HG03432 (cell line): ENCODE data around the gene CDS2.
"Not testable (repeated sequence)": the region's sequence is repeated elsewhere in the genome, so short reads cannot be mapped to it uniquely, and the experiment has no call there.

Experiments used
- ATAC-seq: cut with Tn5 transposase; IDR thresholded peaks from one replicate; pipeline ENCODE4 v1.9.1; 2021; ENCODE audit warnings: mild to moderate bottlenecking, moderate library complexity; ENCODE audit not compliant: unreplicated experiment

CDS2 gene

GRCh38 chr20:5126512-5127203 lies at the start of gene CDS2:
Gene CDS2 (plus strand): TSS chr20:5127008. CDS start chr20:5127093, 85 bp downstream.
- peak; percentile 93 for ATAC-seq

DNA sequence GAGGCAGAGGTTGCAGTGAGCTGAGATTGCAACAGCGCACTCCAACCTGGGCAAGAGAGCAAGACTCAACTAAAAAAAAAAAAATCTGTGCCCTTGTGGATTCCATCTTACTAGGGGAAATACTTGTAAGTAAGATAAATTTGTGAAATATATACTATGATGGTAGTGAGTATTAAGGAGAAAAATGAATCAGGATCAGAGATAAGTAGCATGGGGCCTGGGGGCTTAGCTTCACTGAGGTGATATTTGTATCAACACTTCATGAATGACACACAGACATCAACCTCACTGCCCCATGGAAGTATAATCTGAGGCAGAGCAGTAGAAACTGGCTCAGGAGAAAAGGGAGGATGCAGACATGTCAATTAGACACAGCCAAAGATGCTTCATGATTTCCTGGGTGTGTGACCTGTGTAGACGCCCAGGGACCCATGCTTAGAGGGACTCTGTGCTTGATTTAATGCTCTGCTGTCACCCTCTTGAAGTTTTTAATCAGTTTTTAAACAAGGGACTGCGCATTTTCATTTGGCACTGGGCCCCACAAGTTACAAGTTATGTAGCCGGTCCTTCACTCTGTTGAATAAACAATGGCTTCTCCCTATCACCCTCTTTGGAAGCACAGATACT lies 48.9 kb upstream of the CDS2 start:
- no peak for ATAC-seq

DNA sequence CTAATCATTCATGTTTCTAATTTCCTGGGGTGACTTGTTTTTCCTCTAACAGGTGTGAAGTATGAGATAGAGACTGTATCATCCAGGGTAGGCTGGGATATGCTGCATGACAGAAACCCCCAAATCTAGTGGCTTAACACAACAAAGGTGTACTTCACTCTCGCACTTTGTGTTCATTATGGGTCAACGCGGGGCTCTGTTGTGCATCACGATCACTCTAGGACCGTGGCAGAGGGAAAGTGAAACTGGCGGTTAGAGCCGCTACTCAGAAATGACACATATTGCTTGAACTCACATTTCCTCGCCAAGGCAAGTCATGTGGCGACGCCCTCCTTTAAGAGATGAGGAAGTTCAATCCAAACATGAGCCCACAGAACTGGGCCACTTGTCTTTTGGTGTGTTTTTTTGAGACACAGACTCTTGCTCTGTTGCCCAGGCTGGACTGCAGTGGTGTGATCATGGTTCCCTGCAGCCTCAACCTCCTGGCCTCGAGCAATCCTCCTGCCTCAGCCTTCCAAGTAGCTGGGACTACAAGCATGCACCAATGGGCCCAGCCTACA lies 48.3 kb upstream of the CDS2 start:
- ATAC-seq = peak; percentile 95

- peak; percentile 44 for ATAC-seq
Measured at GRCh38 chr20:5080384-5080877, 46.4 kb upstream of the CDS2 start.

GRCh38 chr20:5085380-5085779 lies 41.4 kb upstream of the CDS2 start:
- no peak for ATAC-seq

DNA sequence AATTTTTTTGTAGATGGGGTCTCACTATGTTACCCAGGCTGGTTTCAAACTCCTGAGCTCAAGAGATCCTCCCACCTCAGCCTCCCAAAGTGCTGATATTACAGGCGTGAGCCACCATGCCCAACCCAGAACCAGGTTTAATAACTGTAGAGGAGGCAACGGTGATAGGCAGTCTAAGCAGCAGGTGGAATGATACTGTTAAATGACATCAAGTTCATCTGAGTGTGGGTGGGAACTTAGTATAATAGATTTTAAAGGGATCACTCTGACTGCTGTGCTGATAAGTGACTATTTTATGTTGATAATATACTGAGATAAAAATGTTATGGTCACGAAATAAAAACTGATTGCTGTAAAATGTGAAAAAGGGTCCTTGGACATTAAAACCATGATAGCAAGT lies 38.1 kb upstream of the CDS2 start:
- no peak for ATAC-seq

GRCh38 chr20:5090191-5090590 lies 36.6 kb upstream of the CDS2 start:
- no peak for ATAC-seq

- ATAC-seq = no peak
Measured at GRCh38 chr20:5091902-5092301, 34.9 kb upstream of the CDS2 start.

DNA sequence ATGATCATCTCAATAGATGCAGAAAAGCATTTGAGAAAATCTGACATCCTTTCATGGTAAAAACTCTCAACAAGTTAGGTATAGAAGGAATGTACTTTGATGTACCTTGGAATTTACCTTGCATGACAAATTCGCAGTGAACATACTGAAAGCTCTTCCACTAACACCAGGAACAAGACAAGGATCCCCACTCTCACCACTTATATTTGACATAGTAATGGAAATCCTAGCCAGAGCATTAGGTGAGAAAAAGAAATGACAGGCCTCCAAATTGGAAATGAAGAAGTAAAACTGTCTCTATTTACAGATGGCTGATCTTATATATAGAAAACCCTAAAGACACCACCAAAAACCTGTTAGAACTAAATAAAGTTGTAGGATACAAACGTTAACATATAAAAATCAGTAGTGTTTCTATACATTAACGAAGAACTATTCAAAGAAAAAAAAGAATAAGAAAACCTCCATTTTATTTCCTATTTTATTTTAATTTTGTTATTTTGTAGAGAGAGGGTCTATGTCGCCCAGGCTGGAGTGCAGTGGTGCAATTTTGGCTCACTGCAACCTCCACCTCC lies 34.0 kb upstream of the CDS2 start:
- no peak for ATAC-seq

- no peak for ATAC-seq
Measured at GRCh38 chr20:5095454-5095853, 31.4 kb upstream of the CDS2 start.

GRCh38 chr20:5095931-5096330 lies 30.9 kb upstream of the CDS2 start:
- ATAC-seq = no peak

DNA sequence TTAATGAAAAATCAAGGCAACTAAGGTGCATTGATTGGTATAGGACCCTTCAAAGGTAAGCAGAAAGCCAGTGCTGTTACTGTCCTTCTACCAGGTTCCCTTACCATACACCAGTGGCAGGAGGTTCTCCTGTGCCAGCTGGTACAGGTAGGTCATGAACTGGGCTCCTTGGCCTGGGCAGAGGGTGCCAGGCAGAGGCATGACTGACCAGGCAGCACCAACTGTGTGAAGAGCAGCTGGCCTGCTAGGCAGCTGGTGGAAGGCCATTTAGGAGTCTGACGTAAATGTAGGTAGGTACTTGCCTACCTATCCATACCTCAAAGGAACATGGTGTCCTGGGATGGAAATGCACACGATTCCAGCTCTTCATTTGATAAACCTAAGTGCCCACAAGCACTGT lies 30.3 kb upstream of the CDS2 start:
- ATAC-seq = no peak

- ATAC-seq = not testable (repeated sequence)
Measured at GRCh38 chr20:5099009-5099408, 27.8 kb upstream of the CDS2 start.

DNA sequence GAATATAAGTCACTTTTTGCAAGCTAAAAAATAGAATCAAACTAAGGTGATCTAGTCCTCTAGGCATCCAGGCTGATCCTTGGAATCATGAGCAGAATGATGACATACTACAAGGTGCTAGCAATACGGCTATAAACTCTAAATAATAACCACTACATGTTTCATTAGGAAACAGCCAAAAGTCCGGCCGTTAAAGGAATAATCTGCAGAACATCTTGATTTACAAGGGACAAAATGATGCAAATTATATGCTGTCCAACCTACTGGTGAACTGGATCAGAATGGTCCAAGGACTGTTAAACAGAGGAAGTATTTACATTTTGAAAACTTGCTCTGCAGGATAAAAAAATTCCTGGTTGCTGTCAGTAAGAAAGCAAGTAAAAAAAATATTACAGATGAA lies 26.9 kb upstream of the CDS2 start:
- ATAC-seq = not testable (repeated sequence)

GRCh38 chr20:5100684-5101347 lies 26.0 kb upstream of the CDS2 start:
- peak; percentile 57 for ATAC-seq

- no peak for ATAC-seq
Measured at GRCh38 chr20:5104479-5104878, 22.3 kb upstream of the CDS2 start.

GRCh38 chr20:5109276-5109675 lies 17.5 kb upstream of the CDS2 start:
- no peak for ATAC-seq

- no peak for ATAC-seq
Measured at GRCh38 chr20:5113615-5113986, 13.2 kb upstream of the CDS2 start.

DNA sequence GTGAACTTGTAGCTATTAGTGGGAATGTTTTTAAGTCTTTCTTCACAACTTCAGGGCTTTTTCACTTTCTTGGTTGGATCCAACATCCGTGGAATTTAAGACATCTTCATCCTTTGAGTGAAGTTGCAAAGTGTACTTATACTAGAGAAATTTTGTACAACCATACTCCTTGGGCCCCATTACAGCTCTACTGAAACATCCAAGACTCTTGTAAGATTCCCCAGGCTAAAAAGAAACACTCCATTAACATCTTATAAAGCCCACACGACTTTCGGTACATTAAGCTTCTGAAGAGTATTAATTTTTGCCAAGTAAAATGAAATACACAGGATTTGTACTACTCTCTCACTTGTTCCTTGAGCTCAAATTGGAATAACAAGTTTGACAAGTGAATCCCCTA lies 12.4 kb upstream of the CDS2 start:
- no peak for ATAC-seq

- ATAC-seq = no peak
Measured at GRCh38 chr20:5116875-5117274, 9.9 kb upstream of the CDS2 start.
